Erythroblast (primary cell): Measurements from ENCODE around the gene RNPEPL1.

ENCODE experiments used
- GATA1 ChIP-seq: IDR thresholded peaks from 2 replicates; pipeline ENCODE4 v1.6.1; 2011; ENCODE audit warnings: low read depth, mild to moderate bottlenecking, control low read depth, low read length, moderate library complexity
- POLR2A ChIP-seq: IDR thresholded peaks from 2 replicates; pipeline ENCODE4 v1.6.1; 2011; ENCODE audit warnings: mild to moderate bottlenecking, low read length

DNA sequence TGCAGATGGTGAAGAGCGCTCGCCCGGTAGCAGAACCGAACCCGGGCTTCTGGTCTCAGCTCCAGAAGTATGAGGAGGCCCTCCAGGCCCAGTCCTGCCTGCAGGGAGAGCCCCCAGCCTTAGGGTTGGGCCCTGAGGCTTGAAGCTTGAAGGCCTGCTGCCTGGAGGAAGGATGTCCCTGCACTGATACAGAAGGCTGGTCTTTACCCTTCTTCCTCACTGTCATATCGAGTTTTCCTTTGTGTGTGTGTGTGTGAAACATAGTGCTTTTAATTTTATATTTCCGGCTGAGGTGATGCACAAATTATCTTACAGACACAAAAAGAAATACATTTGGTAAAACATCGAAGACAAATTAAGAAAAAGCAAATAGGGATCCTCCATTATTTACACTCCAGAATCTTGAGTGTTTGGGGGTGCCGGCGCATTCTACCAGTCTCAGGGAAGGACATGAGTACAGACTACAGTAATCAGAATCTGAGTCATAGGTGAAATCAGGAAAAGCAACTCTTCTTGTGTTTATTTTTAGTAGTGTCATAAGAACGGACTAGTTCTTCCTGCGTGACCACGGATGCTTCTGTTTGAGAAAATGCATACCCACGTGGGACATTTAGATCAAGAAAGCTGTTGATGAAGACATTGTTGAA is 6.8 kb upstream of the RNPEPL1 start:
- no peak for TF ChIP-seq POLR2A
- no peak for TF ChIP-seq GATA1
